NCI-H510A (cell line): ENCODE measurements around the gene APBA1.

ENCODE experiments used
- DNase-seq: peaks from one replicate; lab custom pipeline; 2025; lab: John Stamatoyannopoulos, UW

The APBA1 gene

GRCh38 chr9:69578026-69578425 is 94.1 kb downstream of the APBA1 start:
- DNase-seq = no peak

- no peak for DNase-seq
These were observed 95.0 kb downstream of the APBA1 start for GRCh38 chr9:69577123-69577522.

DNA sequence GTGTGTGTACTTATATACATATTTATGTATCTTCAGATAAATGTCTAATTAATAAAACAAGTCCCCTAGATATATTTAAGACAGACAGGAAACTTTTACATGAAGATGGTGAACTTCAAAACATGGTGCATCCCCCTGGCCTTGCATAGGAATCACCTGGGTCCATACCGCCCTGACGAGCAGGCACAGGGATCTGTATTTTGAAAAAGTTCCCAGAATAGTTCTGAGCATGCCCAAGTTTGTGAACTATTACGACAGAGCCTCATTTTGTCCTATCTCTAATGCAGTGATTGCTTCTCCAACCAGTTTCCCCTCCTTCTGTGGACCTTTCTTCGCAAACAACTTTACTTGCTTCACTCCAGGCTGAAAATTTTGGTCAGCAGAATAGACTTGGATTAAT is 98.1 kb downstream of the APBA1 start:
- DNase-seq = no peak

- no peak for DNase-seq
These were observed 98.5 kb downstream of the APBA1 start for GRCh38 chr9:69573651-69574050.

- no peak for DNase-seq
These were observed 99.6 kb downstream of the APBA1 start for GRCh38 chr9:69572611-69573010.

- no peak for DNase-seq
These were observed 101.1 kb downstream of the APBA1 start for GRCh38 chr9:69571032-69571431.

DNA sequence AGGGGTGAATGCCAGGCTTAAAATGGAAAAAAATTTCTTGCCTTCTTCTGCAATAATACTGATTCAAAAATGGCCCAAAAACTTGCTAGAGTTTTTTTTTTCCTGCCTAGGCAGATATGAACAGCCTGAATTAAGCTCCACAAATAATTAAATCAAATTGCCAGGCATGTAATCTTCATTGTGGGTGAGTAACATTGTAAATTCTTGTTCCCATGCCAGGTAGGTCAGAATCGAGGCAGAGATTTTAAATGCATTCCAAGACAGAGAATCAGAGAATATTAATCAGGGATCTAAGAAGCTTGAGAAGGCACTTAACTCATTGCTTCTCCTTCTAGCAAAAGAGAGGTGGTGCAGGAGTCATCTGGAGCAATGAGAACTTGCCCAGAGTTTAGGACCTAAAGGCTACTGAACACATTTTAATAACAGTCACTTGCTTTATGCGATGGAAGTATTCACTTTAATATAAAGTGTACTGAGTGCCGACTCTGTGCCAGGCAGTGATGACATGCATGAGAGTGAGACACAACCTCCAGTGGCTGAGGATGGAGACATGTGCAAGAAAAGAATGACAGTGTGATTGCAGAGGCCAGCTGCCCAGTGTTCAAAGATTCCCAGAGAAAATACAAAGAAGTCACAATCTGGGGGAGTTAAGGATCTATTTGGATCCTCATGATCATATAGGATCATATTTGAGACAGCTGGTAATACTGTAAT is 102.3 kb downstream of the APBA1 start:
- no peak for DNase-seq

- no peak for DNase-seq
These were observed 107.6 kb downstream of the APBA1 start for GRCh38 chr9:69564557-69564956.

DNA sequence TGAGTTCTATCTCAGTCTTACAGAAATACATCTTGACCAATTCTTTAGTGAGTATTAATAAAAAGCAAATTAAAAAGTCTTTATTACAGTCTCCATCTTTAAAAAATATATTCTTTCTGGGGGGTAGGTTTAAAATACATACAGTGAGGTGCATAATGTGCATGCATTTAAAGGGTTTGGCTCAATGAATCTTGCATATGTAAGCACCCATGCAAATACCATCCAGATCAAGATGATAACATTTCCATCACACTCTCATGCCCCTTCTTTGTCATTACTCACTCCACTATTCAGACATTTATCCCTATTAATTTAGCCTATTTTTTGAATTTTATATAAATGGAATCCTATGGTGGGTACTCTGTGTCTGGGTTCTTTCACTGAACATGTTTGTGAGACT is 113.0 kb downstream of the APBA1 start:
- no peak for DNase-seq

GRCh38 chr9:69556707-69557106 is 115.5 kb downstream of the APBA1 start:
- DNase-seq = no peak

GRCh38 chr9:69555802-69556201 is 116.4 kb downstream of the APBA1 start:
- DNase-seq = no peak

DNA sequence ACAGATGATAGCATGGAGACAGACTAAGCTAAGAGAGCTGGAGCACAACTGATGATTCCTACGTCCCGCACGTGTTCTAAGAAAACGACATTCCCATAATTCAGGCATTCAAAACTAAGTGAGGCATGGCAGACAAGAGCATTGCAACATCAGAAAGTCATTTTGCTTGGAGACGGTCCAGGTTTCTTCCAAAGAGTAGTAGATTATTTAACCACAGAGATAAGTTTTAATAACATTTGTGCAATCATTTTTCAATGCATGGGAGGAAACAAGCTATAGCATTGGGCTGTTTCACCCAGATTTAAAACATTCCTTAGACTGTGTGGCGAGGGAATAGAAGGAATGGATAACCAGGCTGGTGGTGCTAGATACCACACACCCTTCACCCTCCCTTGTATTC is 117.2 kb downstream of the APBA1 start:
- DNase-seq = no peak

DNA sequence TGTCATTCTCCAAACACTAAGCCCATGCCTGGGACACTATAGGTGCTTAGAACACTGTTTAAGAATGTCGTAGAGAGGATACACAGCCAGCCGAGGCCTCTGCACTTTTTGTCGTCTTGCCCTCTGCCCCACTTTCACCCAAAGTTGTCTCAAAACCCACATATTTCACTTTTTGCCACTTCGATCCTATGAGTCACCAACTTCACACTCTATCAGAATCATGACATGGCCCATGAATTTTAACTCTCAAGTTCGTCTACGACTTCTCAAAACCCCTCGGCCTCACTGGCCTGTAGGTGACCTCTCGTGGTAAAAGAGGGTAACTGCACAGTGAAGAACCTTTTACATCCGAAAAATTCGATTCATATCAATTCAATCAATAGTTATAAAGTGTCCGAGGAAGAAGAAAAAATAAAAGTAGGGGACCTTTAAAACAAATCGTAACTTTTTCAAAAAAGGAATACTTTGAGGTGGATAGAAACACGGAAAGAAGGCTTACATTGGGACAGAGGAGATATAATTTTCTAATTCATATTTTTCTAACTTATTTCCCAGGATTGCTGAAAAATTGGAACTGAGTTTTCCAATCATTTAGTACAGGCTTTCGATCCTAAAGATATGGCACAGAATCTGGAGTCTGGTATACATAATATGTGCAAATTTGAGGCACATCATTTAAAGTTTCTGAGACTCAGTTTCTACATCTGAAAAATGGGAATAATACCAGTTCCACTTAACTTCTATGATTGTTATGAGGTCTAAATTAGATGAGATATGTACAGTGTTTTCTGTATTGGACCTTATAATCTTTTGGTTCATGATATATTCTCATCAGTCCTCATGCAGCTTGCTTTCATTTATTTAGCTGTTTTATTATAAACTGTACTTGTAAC is 122.6 kb downstream of the APBA1 start:
- no peak for DNase-seq

GRCh38 chr9:69548681-69549080 is 123.5 kb downstream of the APBA1 start:
- no peak for DNase-seq

GRCh38 chr9:69546265-69546664 is 125.9 kb downstream of the APBA1 start:
- DNase-seq = no peak

DNA sequence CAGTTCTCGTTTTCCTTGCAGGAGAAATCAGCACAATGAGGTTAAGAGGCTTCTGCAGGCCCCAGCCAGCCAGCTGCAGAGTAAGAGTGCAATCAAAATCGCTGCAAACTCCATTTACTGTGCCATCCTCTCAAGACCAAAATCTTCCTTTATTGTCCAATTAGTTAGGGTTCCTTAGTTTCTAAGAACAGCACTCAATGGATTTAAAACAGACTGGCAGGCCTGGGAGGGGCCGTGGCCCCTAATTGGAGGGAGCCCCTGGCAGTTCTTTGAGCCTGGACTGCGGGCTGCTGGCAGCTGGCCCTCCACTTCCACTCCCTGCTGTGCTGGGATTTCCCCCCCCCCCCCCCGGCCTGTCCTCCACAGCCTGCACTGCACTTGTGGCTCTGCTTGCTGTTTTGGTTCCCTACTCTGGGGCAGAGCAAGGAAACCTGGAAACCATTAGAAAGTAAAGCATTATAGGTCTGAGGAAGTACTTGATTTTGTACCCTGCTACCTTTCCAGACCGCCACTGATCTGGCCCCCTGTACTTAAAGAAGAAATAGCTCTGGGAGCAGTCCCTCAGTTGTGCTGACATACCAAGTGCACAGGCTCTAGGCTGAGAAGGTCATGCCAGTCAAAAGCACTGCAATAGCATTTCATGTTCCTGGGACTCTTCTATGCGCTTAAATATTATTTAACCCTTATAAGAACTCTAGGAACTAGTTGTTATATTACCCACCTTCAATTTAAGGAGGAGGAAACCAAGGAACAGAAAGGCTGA is 129.0 kb downstream of the APBA1 start:
- no peak for DNase-seq

GRCh38 chr9:69542058-69542457 is 130.1 kb downstream of the APBA1 start:
- no peak for DNase-seq

DNA sequence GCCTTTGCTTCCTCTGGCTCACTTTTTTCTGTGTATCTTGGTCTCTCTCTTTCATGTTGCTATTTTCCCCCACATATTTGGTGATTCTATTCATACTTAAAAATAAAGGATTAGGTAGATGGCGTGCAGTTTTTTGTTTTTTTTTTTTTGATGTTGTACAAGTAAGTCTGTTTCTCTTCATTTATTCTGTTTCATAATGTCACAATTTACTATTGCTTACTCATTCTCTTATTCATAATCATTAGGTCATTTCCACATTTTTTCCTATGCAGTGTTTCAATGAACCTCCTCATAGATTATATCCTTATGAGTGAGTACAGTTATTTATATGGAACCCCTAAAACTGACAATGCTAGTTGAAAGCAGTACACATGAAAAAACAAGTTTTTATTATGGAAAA is 136.3 kb downstream of the APBA1 start:
- DNase-seq = no peak

DNA sequence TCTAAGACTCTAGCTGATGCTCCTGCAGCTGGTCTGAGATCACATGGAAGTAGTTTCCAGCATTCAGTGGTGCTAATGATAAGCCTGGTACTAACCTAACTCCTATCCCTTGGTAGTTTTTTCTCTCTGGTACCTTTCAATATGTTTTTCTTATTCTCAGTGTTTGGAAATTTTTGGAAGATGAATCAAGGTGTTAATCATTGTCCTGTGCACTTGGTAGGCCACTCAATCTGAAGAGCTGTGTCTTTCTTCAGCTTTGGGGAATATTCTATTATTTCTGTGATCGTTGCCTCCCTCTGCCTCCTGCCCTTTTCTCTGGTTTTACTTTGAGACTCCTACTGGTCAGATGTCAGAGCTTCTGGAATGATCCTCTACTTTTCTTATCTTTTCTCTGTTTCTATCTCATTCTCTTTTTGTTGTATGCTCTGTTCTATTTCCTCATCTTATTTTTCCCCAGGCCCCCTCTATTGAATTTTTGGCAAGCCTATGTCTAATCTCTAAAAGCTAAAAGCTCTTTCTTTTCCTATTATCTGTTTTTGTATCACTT is 136.8 kb downstream of the APBA1 start:
- DNase-seq = no peak

- DNase-seq = no peak
These were observed 139.8 kb downstream of the APBA1 start for GRCh38 chr9:69532396-69532795.

- no peak for DNase-seq
These were observed 144.7 kb downstream of the APBA1 start for GRCh38 chr9:69527454-69527853.

DNA sequence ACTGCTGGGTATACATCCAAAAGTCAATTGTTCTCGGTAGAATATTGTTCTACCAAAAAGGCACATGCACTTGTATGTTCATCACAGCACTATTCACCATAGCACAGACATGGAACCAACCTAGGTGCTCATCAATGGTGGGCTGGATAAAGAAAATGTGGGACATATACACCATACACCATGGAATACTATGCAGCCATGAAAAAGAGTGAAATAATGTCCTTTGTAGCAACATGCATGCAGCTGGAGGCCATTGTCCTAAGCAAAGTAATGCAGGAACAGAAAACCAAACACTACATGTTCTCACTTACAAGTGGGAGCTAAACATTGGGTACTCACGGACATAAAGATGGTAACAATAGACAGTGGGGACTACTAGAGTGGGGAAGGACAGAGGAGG is 145.5 kb downstream of the APBA1 start:
- no peak for DNase-seq
